Stimulated activated CD8-positive, alpha-beta memory T cell treated with anti-CD3 and anti-CD28 coated beads, Interleukin-7, amount 100 ng/mL, for 4 hours (primary cell): ENCODE measurements around the gene MAPKBP1.

ENCODE experiments used
- DNase-seq, 2 donors: peaks; one replicate each; pipeline ENCODE4 v3.0.0-alpha.2; 2020; ENCODE audit warnings: low read depth in 2 of 2

The MAPKBP1 gene

GRCh38 chr15:41848631-41849030, 74.3 kb downstream of the MAPKBP1 start:
- DNase-seq: peak in 1 of 2 donors; percentile 18

- DNase-seq: no peak
These were observed 74.9 kb downstream of the MAPKBP1 start for GRCh38 chr15:41849204-41849603.

DNA sequence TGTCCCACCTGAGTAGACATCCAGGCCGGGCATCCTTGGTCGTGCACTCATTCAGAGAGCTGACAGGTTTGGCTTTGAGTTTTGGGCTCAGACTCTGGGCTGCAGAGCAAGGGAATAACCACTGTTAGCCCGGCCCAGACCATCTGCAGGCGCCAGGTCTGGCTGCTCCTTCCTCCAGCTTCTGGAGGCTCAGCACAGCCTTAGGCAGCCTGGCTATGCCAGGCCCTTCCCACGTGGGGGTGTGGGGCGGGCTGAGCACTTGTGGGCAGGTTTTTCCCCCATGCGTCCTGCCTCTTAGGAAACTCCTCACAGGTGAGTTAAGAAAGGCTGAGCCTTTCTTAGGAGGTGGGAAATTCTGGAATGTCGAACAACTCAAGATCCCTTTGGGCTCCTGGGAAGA, 75.6 kb downstream of the MAPKBP1 start:
- DNase-seq: no peak

GRCh38 chr15:41850482-41851166, 76.3 kb downstream of the MAPKBP1 start:
- no peak for DNase-seq

DNA sequence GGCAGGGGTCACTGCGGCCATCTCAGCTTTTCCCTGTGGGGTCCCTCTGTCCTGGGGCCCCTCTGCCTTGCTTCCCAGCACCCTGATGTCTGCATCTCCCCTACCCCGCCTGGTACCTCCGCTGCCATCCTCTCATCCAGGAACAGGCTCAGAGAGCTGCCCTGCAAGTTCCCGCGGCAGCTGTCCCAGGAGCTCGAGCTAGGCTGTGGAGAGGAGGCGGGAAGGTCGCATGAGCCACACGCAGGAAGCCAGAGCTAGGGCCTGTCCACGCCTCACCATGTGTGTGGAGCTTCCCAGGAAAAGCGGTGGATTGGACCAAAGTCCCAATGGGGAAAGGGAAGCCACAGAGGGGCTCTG, 76.9 kb downstream of the MAPKBP1 start:
- DNase-seq: no peak

DNA sequence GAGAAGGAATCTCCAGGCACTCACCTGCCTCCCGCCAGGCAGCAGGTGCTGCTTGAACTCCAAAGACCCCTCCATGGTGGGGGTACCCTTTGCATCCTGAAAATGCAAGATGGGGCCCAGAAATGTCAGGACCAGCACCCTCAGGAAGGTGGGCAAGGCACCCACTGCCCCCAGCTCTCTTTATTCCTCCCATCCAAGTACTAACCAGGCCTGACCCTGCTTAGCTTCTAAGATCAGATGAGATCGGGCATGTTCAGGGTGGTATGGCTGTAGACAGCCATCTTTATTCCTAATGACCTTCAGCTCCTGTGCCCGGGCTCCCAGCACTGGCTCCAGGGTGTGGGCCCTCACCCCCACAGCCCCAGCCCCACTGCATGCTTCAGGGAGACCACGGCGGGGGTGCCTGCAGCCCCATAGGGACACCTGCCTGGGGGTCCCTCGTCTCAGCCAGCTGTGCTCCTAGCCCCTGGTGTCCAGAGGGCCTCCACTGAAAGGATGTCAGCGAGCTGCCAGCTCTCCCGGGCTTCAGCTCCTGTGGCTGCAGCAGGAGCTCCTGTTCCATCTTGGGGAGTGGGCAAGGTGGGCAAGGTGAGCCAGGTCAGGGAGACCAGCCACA, 77.6 kb downstream of the MAPKBP1 start:
- no peak for DNase-seq

DNA sequence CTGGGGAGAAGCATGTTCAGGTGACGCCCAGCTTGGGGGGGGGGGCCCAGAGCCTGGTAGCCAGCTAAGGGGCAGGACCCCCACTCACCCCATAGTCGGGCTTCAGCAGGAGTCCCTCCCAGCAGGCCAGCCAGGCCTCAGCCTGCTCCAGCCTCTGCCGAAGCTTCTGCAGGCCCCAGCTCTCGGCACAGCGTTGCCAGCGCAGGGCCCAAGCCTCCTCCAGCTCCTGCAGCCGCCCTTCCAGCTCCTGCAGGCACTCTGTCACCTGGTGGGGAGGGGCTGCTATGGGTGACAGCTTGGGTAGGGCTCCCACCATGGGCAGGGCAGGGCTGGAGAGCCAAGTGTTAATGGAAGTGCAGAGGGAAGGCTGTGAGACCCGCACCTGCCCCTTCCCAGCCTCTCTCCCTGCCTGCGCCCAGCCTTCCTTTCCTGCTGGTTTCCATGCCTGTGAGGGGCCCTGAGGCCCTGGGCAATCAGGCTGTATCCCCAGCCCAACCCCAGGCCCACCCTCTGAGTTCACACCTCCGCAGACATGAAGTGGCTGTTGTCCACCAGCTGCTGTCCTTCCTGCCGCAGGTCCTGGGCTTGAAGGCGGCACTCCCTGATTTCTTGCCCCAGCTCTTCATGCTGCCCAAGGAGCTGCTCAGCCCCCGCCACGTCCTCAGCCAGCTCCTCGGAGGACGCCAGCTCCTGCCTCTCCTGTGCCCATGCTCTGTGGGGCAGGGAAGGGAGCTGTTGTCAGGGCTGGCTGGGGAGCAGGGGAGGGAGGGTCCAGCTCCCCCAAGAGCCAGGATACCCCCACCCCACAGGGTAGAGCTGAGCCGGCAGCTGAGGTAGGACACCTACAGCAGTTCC, 78.7 kb downstream of the MAPKBP1 start:
- no peak for DNase-seq

DNA sequence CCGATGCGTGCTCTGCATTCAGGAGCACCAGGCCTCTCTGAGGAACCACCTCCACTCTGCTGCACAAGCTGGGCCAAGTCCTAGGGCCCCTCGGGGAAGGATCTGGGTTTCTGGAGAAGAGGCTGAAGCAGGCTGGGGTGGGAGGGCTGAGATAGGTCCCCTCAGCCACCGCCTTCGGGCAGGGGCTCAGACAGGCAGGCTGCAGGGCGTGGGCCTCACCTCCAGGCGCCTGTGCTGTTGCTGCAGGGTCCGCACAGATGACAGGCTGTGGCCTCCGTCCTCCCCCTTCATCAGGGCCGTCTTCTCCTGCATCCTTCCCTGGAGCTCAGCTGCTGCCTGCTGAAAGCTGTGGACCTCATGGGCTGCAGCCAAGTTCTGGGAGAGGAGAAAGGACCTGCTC, 79.5 kb downstream of the MAPKBP1 start:
- DNase-seq: no peak

DNA sequence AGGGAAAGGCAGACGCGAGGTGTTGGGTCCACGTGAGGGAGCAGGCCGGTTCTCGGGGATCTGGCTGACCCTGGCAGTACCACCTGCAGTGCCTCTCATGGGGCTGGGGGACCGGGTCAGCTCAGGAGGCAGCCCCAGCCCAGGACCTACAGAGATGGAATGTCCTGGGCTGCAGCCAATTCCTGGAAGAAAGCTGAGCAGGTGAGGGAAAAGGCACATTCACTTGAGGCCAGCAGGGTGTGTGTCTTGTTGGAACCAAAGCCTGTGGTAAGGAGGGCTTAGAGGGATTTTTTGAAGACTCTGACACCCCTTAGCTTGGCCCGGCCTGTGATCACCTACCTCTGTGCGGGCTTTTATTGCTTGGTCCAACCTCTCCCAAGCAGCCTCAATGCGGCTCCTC, 80.2 kb downstream of the MAPKBP1 start:
- DNase-seq: no peak

GRCh38 chr15:41855261-41855961, 81.1 kb downstream of the MAPKBP1 start:
- no peak for DNase-seq

DNA sequence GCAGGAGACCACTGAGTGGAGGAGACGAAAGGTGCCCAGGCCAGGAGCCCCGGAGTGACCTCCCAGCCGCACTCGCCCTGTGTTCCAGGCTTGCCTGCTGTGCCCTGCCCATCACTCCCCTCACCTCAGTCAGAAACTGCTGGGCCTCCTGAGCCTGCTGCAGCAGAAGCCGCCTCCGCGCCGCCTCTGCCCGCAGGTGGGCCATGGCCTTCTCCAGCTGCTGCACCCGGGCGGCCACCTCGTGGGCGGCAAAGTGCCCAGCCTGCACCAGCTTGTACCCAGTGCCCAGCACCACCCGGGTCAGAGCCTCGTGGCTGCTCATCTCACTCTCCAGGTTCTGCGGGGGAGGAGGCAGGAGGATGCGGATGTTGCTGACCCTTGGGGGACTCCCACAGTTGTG, 82.0 kb downstream of the MAPKBP1 start:
- DNase-seq: no peak

- DNase-seq: no peak
These were observed 82.4 kb downstream of the MAPKBP1 start for GRCh38 chr15:41856716-41857115.

DNA sequence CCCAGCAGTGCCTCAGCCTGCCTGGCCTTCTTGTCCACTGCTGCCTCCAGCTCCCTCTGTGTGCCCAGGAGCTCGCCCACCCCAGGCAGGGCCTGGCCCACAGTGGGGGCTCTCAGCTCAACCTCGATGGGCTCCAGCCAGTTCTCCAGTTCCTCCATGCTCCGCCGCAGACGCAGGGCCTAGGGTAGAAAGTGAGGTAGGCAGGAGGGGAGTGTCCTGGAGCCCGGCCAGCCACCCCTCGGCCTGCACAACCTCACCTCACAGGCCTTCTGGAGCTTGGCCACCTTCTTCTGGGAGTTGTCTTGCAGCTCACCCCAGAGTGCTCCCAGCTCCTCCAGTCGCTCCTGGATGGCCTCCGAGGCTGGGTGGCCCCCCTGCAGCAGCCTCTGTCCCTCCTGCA, 83.0 kb downstream of the MAPKBP1 start:
- no peak for DNase-seq

GRCh38 chr15:41858756-41859155, 84.5 kb downstream of the MAPKBP1 start:
- no peak for DNase-seq

GRCh38 chr15:41860049-41860828, 86.0 kb downstream of the MAPKBP1 start:
- no peak for DNase-seq

- DNase-seq: no peak
These were observed 87.6 kb downstream of the MAPKBP1 start for GRCh38 chr15:41861736-41862356.

DNA sequence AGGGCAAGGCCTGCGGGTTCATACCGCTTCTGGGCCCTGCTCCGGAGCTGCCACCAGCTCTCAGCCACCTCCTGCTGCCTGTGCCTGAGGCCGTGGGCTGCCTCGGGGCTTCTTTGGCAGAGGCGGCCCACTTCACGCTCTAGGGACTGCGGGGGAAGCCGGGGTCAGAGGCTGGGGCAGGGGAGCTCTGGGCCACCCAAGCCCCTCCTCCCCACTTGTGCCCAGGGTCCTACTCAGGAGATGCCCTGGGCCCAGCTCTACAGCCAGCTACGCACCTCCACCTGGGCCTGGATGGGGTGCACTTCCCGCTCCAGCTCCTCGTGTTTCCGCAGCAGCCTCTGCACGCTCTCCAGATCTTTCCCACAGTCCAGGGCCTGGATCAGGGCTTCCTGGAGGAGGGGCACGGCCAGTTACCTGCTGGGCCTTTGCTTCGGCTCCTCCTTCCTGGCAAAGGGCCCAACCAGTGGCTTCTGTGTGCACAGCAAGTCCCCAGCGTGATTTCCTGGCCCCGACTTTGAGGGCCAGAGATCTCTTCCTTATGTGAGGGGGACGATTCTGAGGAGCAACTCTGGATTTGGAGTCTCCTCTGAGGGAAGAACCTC, 88.3 kb downstream of the MAPKBP1 start:
- no peak for DNase-seq

DNA sequence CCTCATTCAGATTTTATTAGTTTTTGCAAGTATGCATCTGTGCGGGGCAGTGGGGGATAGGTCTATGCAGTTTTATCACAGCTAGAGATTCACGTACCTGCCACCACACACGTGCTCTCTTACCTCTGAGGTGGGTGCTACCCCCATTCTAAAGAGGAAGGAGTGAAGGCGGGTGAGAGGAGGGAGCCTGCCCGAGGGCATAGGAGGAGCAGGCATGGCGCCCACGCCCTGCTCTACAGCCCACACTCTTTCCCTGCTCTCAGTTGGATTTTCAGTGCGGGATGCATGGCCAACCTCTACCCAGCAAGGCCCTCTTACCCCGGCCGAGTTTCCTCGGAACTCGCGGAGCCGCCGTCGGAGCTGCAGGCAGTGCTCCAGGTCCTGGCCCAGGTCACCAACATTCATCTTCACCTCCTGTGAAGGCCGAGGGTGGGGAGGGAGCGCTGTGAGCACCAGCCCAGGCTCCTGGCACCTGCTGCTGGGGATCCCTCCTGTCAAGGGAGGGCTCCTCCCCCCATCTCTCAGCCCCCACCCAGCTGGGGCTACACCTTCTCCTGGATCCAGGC, 91.3 kb downstream of the MAPKBP1 start:
- no peak for DNase-seq

GRCh38 chr15:41866263-41866703, 92.0 kb downstream of the MAPKBP1 start:
- DNase-seq: no peak

- no peak for DNase-seq
These were observed 92.7 kb downstream of the MAPKBP1 start for GRCh38 chr15:41866872-41867579.
